ENCODE results near the gene ZNF853. TPM values are rescaled to one million over a fixed set of nuclear protein-coding genes. Genes with fewer than 3 reads are reported as not detected.

The ZNF853 gene
- total RNA-seq, 1 donor, result under 0.01 TPM

DNA sequence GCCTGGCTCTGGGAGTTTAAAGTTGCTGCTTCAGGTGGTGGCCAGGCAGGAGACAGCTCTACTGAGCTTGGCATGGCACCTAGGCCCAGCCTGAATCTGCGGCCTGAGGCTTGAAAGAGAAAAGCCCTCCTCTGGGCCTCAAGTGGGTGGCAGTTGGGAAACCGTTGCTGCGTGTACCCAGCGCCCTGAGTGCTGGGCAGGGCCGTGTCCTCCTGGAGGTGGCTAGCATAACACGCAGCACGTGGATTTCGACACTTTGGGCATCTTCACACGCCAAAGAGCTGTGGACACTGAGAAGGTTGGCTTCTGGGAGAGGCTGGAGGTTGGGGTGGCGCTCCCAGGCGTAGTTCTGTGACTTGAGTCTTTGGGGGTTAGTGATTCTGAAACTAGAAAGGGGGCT is 24.2 kb downstream of the ZNF853 start:
- Histone ChIP-seq H2AFZ (ENCODE audit: low read length) (no peak overlapping the region), H3K4me1 (ENCODE audit: insufficient read depth, low read length) (no peaks in the 10 kb centered on the region), H3K4me2 (ENCODE audit: insufficient read depth, low read length) (no peak overlapping the region), H3K36me3 (ENCODE audit: insufficient read depth, low read length) (peaks cover 18% of the 10 kb centered on the region), H3K27me3 (ENCODE audit: insufficient read depth, low read length) (no peaks in the 10 kb centered on the region), H3K9me3 (ENCODE audit: low read depth, low read length) (no peaks in the 10 kb centered on the region), H3K79me2 (ENCODE audit: insufficient read depth, low read length) (peaks cover 46% of the 10 kb centered on the region), H4K20me1 (ENCODE audit: insufficient read depth, low read length) (peaks cover 24% of the 10 kb centered on the region), H3K27ac (ENCODE audit: low read depth, low read length) (no peak overlapping the region), H3K4me3 (ENCODE audit: insufficient read depth, low read length) (no peak overlapping the region)
- no peak for DNase-seq (ENCODE audit: insufficient read length, low spot score, missing footprints)
- TF ChIP-seq, protein P1, sequence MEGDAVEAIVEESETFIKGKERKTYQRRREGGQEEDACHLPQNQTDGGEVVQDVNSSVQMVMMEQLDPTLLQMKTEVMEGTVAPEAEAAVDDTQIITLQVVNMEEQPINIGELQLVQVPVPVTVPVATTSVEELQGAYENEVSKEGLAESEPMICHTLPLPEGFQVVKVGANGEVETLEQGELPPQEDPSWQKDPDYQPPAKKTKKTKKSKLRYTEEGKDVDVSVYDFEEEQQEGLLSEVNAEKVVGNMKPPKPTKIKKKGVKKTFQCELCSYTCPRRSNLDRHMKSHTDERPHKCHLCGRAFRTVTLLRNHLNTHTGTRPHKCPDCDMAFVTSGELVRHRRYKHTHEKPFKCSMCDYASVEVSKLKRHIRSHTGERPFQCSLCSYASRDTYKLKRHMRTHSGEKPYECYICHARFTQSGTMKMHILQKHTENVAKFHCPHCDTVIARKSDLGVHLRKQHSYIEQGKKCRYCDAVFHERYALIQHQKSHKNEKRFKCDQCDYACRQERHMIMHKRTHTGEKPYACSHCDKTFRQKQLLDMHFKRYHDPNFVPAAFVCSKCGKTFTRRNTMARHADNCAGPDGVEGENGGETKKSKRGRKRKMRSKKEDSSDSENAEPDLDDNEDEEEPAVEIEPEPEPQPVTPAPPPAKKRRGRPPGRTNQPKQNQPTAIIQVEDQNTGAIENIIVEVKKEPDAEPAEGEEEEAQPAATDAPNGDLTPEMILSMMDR (IDR thresholded peaks at IDR 0.05; ENCODE audit: extremely low read depth, low read depth, low read length), result no peak

DNA sequence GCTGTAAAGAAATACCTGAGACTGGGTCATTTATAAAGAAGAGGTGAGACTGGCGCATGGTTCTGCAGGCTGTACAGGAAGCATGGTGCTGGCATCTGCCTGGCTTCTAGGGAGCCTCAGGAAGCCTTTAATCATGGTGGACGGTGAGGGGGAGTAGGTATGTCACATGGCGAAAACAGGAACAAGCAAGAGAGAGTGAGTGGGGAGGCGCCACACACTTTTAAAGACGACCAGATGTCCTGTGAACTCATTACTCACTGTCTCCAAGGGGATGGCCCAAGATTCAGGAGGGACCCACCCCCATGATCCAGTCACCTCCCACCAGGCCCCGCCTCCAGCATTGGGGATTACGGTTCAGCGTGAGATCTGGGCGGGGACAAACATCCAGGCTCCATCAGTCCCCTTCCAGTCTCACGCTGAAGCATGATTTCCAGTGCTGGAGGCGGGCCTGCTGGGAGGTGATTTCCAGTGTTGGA is 24.9 kb downstream of the ZNF853 start:
- Histone ChIP-seq H3K4me3 (ENCODE audit: insufficient read depth, low read length) (no peak overlapping the region), H4K20me1 (ENCODE audit: insufficient read depth, low read length) (peaks cover 24% of the 10 kb centered on the region), H3K27ac (ENCODE audit: low read depth, low read length) (no peak overlapping the region), H3K36me3 (ENCODE audit: insufficient read depth, low read length) (peaks cover 22% of the 10 kb centered on the region), H3K79me2 (ENCODE audit: insufficient read depth, low read length) (peaks cover 46% of the 10 kb centered on the region), H3K9me3 (ENCODE audit: low read depth, low read length) (no peaks in the 10 kb centered on the region), H2AFZ (ENCODE audit: low read length) (no peak overlapping the region), H3K4me2 (ENCODE audit: insufficient read depth, low read length) (no peak overlapping the region), H3K27me3 (ENCODE audit: insufficient read depth, low read length) (no peaks in the 10 kb centered on the region), H3K4me1 (ENCODE audit: insufficient read depth, low read length) (no peaks in the 10 kb centered on the region)
- TF ChIP-seq, protein P1 (IDR thresholded peaks at IDR 0.05; ENCODE audit: extremely low read depth, low read depth, low read length), result no peak
- DNase-seq (ENCODE audit: insufficient read length, low spot score, missing footprints), result no peak

DNA sequence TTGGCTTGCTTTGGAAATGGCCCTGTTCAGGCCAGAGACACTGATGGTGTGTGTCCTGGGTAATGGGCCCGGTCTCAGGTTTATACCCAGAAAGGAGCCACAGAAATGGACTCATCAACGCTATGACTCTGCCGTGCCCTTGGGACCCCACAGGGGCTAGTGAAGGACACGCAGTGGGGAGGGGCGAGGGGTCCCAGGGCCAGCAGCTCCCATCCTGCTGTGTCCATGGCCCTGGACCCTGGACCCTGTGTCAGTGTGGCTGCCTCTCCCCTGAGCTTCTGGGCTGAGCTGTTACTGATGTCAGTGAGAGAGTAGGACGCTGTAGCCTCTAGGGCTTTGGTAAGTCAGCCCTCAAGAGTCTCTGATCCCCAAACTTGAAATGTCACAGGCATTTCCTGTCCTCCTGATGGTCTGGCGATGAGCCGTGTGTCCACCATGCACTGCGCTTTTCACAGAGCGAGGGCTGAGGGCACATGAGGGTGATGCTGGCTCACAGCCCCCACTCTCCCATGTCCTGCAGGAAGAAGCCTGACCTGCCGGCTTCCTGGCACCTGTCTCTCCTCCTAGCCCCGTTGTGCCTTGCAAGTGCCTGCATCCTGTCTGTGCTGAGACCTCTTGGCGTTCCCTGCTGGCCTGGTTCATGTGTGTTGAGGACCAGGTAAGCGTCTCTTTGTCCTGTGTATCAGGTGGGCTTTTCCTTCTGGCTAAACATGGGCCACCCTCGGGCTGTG is 26.1 kb downstream of the ZNF853 start:
- no peak for DNase-seq (ENCODE audit: insufficient read length, low spot score, missing footprints)
- H3K27me3 ChIP-seq (ENCODE audit: insufficient read depth, low read length), result no peaks in the 10 kb centered on the region
- peaks cover 24% of the 10 kb centered on the region for H4K20me1 ChIP-seq (ENCODE audit: insufficient read depth, low read length)
- no peak overlapping the region for H3K4me2 ChIP-seq (ENCODE audit: insufficient read depth, low read length)
- H3K36me3 ChIP-seq (ENCODE audit: insufficient read depth, low read length), result peaks cover 26% of the 10 kb centered on the region
- H3K4me1 ChIP-seq (ENCODE audit: insufficient read depth, low read length), result no peaks in the 10 kb centered on the region
- no peak overlapping the region for H3K4me3 ChIP-seq (ENCODE audit: insufficient read depth, low read length)
- peaks cover 46% of the 10 kb centered on the region for H3K79me2 ChIP-seq (ENCODE audit: insufficient read depth, low read length)
- no peaks in the 10 kb centered on the region for H3K9me3 ChIP-seq (ENCODE audit: low read depth, low read length)
- TF ChIP-seq, protein P1 (IDR thresholded peaks at IDR 0.05; ENCODE audit: extremely low read depth, low read depth, low read length), result no peak
- no peak overlapping the region for H2AFZ ChIP-seq (ENCODE audit: low read length)
- H3K27ac ChIP-seq (ENCODE audit: low read depth, low read length), result no peak overlapping the region

DNA sequence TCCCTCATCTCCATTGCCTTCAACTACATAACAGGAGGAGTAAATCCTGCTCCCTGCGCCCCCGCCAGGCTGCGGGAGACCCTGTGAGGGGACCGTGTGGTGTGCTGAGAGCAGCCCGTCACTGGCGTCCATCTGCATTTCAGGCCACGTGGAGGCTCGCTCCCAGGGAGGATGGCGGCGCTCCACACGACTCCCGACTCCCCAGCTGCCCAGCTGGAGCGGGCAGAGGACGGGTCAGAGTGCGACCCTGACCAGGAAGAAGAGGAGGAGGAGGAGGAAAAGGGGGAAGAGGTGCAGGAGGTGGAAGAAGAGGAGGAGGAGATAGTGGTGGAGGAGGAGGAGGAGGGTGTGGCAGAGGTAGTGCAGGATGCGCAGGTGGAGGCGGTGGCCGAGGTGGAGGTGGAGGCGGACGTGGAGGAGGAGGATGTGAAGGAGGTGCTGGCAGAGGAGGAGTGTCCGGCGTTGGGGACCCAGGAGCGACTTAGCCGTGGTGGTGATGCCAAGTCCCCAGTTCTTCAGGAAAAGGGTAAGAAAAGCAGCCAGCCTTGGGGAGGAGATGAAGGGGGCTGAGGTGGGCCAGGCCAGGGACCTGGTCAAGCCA is 26.9 kb downstream of the ZNF853 start:
- H3K4me3 ChIP-seq (ENCODE audit: insufficient read depth, low read length), result no peak overlapping the region
- H2AFZ ChIP-seq (ENCODE audit: low read length), result no peak overlapping the region
- H3K27ac ChIP-seq (ENCODE audit: low read depth, low read length), result no peak overlapping the region
- peaks cover 40% of the 10 kb centered on the region for H3K79me2 ChIP-seq (ENCODE audit: insufficient read depth, low read length)
- TF ChIP-seq, protein P1 (IDR thresholded peaks at IDR 0.05; ENCODE audit: extremely low read depth, low read depth, low read length), result no peak
- H4K20me1 ChIP-seq (ENCODE audit: insufficient read depth, low read length), result peaks cover 26% of the 10 kb centered on the region
- no peak for DNase-seq (ENCODE audit: insufficient read length, low spot score, missing footprints)
- H3K4me2 ChIP-seq (ENCODE audit: insufficient read depth, low read length), result no peak overlapping the region
- H3K9me3 ChIP-seq (ENCODE audit: low read depth, low read length), result no peaks in the 10 kb centered on the region
- H3K36me3 ChIP-seq (ENCODE audit: insufficient read depth, low read length), result peaks cover 26% of the 10 kb centered on the region
- no peaks in the 10 kb centered on the region for H3K27me3 ChIP-seq (ENCODE audit: insufficient read depth, low read length)
- H3K4me1 ChIP-seq (ENCODE audit: insufficient read depth, low read length), result no peaks in the 10 kb centered on the region
